Measurements from ENCODE around the gene RNF44. TPM values are rescaled to one million over a fixed set of nuclear protein-coding genes. Genes with fewer than 3 reads are reported as not detected.

RNF44 gene
- total RNA-seq, 1 donor from 2014 or later: 28.2 TPM

GRCh38 chr5:176570044-176570443, 32.8 kb upstream of the RNF44 start:
- TF ChIP-seq CTCF (IDR thresholded peaks at IDR 0.05; ENCODE audit: borderline replicate concordance): no peak
- Histone ChIP-seq H3K27ac (replicated peaks) (no peak overlapping the region), H3K27me3 (ENCODE audit: low read depth) (peaks cover 88% of the 10 kb centered on the region), H3K9me3 (replicated peaks) (no peaks in the 10 kb centered on the region), H3K4me3 (no peak overlapping the region), H3K36me3 (no peaks in the 10 kb centered on the region), H3K4me1 (no peaks in the 10 kb centered on the region)
- intact Hi-C loops (cut with micrococcal nuclease): no loop called here
- DNase-seq: no peak

DNA sequence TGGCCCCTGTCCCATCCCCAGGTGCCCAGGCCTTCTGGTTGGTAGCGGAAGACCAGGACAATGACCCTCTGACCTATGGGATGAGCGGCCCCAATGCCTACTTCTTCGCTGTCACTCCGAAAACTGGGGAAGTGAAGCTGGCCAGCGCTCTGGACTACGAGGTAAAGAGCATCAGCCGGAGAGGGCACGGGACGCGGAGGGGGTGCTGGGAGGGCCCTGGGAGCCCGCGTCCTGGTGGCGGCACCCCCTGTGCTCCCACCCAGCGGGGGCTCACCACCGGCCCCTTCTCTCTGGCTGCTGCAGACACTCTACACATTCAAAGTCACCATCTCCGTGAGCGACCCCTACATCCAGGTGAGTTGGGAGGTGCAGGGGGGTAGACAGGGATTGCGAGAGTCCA, 31.5 kb upstream of the RNF44 start:
- TF ChIP-seq CTCF (IDR thresholded peaks at IDR 0.05; ENCODE audit: borderline replicate concordance): no peak
- intact Hi-C loops (cut with micrococcal nuclease): no loop called here
- Histone ChIP-seq H3K4me3 (no peak overlapping the region), H3K9me3 (replicated peaks) (no peaks in the 10 kb centered on the region), H3K4me1 (no peaks in the 10 kb centered on the region), H3K36me3 (no peaks in the 10 kb centered on the region), H3K27ac (replicated peaks) (no peak overlapping the region), H3K27me3 (ENCODE audit: low read depth) (peaks cover 81% of the 10 kb centered on the region)
- no peak for DNase-seq

GRCh38 chr5:176565760-176566288, 28.6 kb upstream of the RNF44 start:
- no peak overlapping the region for H3K4me3 ChIP-seq
- intact Hi-C loops (cut with micrococcal nuclease): no loop called here
- peaks cover 82% of the 10 kb centered on the region for H3K27me3 ChIP-seq (ENCODE audit: low read depth)
- no peak for TF ChIP-seq CTCF (IDR thresholded peaks at IDR 0.05; ENCODE audit: borderline replicate concordance)
- no peak for DNase-seq
- H3K4me1 ChIP-seq: no peaks in the 10 kb centered on the region
- H3K9me3 ChIP-seq (replicated peaks): no peaks in the 10 kb centered on the region
- no peaks in the 10 kb centered on the region for H3K36me3 ChIP-seq
- no peak overlapping the region for H3K27ac ChIP-seq (replicated peaks)

DNA sequence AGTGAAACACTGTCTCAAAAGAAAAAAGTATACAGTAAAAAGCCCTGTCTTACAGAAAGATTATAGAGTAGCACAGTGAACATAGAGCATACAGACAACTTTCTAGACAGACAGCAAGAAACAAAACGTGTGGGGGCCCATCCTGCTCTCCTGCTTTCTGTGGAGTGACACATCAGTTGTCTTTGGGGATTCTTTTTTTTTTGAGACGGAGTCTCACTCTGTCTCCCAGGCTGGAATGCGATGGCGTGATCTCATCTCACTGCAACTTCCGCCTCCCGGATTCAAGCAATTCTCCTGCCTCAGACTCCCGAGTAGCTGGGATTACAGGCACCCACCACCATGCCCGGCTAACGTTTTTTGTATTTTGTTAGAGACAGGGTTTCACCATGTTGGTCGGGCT, 26.8 kb upstream of the RNF44 start:
- H3K27ac ChIP-seq (replicated peaks): no peak overlapping the region
- peaks cover 70% of the 10 kb centered on the region for H3K27me3 ChIP-seq (ENCODE audit: low read depth)
- H3K36me3 ChIP-seq: no peaks in the 10 kb centered on the region
- DNase-seq: no peak
- no peaks in the 10 kb centered on the region for H3K4me1 ChIP-seq
- no peaks in the 10 kb centered on the region for H3K9me3 ChIP-seq (replicated peaks)
- H3K4me3 ChIP-seq: no peak overlapping the region
- intact Hi-C loops (cut with micrococcal nuclease): no loop called here
- TF ChIP-seq CTCF (IDR thresholded peaks at IDR 0.05; ENCODE audit: borderline replicate concordance): no peak

- no peaks in the 10 kb centered on the region for H3K36me3 ChIP-seq
These were observed 25.0 kb upstream of the RNF44 start for GRCh38 chr5:176562189-176562588.

More at GRCh38 chr5:176562189-176562588, 25.0 kb upstream of the RNF44 start:
- Histone ChIP-seq H3K9me3 (replicated peaks) (no peaks in the 10 kb centered on the region), H3K4me3 (no peak overlapping the region), H3K27ac (replicated peaks) (no peak overlapping the region), H3K27me3 (ENCODE audit: low read depth) (peaks cover 52% of the 10 kb centered on the region), H3K4me1 (no peaks in the 10 kb centered on the region)
- intact Hi-C loops (cut with micrococcal nuclease): no loop called here
- DNase-seq: no peak
- no peak for TF ChIP-seq CTCF (IDR thresholded peaks at IDR 0.05; ENCODE audit: borderline replicate concordance)
